Activated CD4-positive, alpha-beta T cell treated with anti-CD3 and anti-CD28 coated beads, Interleukin-2, Interleukin-6, amounts not matched to agents 100 ng/mL and 50 ng/mL, durations not matched to agents 16 hours and 8 hours (primary cell): Measurements from ENCODE around the gene CD69.
A peak's percentile ranks its signal among the peaks of the same experiment; 100 is the strongest.
"Not testable (repeated sequence)": the region's sequence is repeated elsewhere in the genome, so short reads cannot be mapped to it uniquely, and the experiment has no call there.

Experiments
- DNase-seq: peaks from one replicate; pipeline ENCODE4 v3.0.0-alpha.2; 2020

Gene CD69

DNA sequence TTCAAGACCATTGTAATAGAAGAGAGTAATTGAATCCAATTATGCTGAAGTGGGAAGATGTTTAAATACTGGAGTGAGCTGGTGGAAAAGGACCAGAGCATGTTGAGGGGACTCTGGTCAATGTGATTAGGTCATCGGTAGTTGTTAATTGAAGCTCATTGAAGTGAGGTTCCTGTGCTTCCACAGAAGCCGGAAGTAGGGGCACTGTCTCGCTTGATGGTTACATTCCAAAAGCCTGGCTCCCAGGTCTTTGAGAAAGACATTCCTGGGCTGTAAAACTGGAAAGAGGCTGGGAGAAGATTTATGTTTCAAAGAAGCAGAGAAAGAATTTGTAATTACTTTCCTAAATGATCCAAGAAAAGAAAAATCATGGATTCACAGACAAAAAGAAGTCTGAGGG lies 15.5 kb downstream of the CD69 start:
- DNase-seq: no peak

DNA sequence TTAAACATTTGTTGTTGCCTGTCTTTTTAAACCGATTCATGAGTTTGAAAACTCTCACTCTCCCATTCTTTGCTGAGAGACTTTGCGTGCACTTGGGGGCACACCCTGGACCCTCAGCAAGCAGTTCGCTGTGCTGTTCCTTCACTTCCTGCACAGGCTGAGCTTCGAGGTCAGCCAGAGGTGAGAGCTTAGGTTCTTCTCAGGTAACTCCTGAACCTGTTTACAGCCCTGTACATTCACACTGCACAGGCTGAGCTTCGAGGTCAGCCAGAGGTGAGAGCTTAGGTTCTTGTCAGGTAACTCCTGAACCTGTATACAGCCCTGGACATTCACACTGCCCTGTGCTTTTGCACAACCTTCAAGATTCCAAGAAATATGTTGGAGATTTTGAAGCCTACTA lies 18.0 kb downstream of the CD69 start:
- no peak for DNase-seq

DNA sequence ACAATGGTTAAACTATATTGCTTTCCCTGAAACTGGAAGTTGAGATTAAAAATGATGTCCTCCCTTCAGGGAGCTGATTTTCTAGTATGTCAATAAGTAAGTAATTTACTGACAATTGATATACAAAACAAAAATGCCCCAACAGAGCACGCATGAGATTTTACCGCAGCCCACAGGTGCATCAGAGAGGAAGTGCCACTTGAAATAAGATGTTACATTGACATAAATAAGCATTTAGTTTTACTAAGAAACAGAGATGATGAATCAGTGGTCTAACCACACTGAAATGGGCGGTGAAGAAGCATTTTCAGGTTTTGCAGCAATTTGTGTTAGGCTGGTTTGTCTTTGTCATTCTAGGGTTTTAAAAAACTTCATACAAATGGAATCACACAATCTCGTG lies 19.0 kb downstream of the CD69 start:
- DNase-seq: peak; percentile 89

DNA sequence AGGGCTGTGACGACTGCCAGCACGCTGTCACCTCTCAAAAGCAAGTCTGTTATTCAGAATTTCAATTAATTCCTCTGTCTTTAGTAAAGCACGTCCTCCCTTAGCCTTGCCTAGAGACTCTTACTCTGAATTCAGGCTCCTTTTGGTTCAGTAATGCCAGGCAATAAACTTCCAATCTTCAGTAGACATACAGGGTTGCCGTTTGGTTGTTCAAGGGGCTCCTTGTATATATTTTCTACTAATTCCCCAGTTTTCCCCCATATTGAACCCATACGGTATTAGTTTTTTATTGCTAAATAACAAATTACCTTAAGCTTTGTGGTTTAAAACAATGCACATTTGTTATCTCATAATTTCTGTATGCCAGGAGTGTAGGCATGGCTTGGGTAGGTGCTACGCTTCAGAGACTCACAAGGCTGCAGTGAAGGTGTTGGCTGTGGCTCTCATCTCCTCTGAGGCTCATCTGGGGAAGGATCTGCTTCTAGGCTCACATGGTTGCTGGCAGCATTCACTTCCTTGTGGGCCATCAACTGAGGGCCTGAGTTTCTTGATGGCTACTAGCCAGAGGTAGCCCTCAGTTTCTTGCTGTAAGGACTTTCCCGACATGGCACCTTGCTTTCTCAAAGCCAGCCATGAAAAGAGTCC lies 20.5 kb downstream of the CD69 start:
- no peak for DNase-seq

DNA sequence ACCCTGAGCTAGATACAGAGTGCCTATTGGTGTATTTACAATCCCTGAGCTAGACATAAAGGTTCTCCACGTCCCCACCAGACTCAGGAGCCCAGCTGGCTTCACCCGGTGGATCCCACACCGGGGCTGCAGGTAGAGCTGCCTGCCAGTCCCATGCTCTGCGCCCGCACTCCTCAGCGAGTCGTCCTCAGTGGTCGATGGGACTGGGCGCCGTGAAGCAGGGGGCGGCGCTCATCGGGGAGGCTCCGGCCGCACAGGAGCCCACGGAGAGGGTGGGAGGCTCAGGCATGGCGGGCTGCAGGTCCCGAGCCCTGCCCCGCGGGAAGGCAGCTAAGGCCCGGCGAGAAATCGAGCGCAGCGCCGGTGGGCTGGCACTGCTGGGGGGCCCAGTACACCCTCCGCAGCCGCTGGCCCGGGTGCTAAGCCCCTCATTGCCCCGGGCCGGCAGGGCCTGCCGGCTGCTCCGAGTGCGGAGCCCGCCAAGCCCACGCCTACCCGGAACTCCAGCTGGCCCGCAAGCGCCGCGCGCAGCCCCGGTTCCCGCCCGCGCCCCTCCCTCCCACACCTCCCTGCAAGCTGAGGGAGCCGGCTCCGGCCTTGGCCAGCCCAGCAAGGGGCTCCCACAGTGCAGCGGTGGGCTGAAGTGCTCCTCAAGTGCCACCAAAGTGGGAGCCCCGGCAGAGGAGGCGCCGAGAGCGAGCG lies 21.1 kb downstream of the CD69 start:
- DNase-seq: not testable (repeated sequence)

DNA sequence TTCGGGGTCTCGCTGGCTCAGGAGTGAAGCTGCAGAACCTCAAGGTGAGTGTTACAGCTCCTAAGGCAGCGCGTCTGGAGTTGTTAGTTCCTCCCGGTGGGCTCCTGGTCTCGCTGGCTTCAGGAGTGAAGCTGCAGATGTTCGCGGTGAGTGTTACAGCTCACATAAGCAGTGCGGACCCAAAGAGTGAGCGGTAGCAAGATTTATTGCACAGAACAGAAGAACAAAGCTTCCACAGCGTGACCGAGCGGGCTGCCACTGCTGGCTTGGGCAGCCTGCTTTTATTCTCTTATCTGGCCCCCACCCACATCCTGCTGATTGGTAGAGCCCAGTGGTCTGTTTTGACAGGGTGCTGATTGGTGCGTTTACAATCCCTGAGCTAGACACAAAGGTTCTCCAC lies 21.8 kb downstream of the CD69 start:
- not testable (repeated sequence) for DNase-seq

DNA sequence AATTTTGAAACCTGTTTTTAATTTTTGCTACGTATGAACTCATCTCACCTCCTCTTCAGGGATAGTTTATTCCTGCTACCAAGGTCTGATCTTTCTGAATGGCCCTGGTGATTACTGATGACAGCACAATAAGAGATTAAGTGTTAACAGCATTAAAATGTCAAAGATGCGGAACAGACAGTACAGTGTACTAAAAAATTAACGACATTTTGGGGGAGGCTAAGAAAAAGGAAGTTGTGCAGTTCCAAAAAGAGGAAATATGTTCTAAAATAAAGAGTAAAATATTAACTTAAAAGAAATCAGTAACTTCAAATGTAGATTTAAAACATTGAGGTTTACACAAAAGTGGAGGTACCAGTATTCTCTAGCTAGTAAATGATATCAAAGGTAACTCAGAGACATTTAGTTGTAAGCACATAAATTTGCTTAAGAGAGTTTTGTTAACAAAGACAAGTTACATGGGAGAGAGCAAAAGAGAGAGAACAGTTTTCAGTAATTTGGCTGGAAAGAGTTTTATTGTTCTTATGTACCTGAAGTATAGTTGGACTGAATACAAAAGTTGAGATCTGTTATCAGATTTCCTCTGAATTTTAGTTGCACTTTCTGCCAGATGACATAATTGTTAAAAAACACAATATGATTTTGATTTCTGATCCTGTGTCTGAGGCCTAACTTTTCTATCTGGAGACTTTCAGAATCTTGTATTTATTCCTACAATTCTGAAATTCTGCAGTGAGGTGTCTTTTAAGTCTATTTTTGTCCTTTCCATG lies 23.6 kb downstream of the CD69 start:
- DNase-seq: no peak

DNA sequence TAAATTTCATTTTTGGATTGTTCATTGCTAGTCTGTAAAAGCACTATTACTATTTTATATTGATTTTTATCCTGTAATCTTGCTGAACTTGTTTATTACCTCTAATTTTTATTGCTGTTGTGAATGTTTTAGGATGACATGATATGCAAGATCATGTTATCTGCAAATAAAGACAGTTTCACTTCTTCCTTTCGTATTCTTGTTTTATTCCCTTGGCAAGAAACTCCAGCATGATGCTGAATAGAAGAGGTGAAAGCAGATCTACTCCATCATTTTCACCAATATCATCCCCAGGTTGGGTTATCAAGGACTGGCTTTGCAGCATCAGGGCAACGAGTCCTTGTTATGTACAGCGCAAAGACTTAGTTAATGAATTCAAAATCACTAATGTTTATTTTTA lies 25.1 kb downstream of the CD69 start:
- no peak for DNase-seq

DNA sequence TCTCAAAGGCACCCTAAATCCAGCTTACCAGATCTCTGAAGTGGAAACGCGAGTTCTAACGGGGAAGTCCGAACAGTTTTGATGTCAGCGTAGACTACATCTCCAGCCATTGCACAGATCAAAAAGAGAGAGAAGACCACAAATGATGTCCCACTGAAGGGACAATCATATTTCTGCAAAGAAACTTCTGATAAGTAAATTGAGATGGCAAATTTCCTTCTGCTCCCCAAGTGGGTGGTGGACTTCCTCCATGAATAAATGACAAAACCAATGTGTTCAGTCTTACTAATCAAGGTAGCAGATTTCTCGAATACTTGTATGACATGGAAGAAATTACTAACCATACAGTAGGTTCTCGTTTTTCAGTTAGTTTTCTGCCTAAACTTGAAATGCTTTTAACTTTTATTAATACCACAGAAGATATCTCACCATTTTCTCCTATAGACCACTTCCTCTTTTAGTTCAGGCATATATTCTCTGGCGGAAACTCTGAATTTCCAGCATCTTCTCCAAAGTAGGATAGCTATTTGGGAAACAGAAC lies 27.7 kb downstream of the CD69 start, which contains the start of gene CLECL1:
Gene CLECL1 (minus strand): TSS at position 177 of the 541 bp plus-strand sequence.
- peak; percentile 66 for DNase-seq

DNA sequence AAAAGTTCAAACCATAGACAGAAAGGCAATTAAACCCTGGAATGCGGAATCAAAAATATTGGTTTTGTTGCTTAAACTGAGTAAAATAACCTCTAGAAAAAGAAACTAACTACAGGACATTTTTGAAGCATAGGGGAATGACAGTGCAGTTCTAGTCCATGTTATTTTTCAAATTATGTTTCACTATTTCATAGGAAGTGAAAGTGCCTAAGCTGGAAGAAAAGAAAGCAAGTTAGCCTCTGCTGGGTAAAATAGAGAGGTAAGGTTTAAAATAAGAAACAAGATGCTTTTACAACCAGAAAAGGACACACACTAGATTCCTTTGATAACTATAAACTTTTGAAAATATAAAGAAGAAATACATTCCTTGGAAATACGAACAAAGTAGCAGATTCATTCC lies 28.9 kb downstream of the CD69 start:
- no peak for DNase-seq

DNA sequence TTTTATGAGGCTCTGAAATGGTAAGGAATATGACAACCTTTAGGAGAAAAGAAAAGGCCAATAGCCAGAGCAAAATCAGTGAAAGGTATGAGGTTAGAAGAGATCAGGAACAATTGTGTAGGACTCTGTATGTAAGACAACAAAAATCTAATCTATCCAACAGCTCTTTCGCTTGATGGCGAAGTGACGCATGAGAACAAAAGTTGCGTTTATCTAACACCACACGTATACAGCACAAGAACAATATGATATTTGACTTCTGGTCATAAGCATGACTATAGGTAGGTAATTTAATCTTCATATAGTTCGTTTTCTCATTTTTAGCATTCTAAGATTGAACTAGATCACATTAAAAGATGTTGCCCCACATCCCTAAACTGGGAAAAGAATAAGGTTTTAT lies 29.3 kb downstream of the CD69 start:
- no peak for DNase-seq

DNA sequence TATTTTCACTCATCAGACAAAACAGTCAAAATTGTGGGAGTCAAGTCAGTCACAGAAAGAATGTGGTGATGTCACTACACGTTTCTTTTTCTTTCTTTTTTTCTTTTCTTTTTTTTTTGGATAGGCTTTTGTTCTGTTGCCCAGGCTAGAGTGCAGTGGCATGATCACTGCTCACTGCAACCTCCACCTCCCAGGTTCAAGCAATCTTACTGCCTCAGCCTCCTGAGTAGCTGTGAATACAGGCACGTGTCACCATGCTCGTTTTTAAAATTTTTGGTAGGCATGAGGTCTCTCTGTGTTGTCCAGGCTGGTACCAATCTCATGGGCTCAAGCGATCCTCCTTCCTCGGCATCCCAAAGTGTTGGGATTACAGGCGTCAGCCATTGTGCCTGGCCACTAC lies 30.1 kb downstream of the CD69 start:
- no peak for DNase-seq

DNA sequence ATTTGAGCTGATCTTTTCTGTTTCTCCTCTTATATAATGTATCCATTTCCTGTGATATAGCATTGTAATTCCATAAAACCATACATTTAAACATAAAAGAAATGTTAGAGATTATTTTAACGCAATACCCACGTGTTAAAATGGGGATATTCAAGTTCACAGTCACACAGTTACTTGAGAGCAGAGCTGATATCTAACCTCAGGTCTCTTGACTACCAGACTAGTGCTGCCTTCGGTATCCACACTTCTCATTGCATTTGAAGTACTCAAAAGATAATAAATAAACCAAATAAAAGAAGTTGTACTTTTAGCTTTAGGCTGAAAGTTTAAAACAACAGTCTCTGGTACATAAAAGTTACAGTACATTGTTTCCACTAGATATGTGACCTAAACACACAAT lies 30.7 kb downstream of the CD69 start:
- DNase-seq: no peak

DNA sequence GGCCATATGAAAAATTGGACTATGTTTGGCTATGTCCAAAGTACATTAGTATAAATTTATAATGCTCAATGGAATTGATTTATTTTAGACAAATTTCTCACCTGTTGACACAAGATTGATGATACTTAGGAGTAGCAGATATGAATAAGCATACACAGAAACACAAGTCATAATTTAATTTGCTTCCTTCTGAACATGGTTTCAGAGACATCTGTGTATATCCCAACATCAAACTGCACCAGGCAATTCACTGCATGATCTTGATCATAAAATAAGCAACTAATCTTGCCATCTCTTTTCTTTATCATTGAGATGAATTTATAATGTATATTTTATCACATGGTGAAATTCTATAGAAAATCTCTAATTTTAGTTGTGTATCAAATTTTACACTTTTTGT lies 31.6 kb downstream of the CD69 start:
- DNase-seq: no peak

DNA sequence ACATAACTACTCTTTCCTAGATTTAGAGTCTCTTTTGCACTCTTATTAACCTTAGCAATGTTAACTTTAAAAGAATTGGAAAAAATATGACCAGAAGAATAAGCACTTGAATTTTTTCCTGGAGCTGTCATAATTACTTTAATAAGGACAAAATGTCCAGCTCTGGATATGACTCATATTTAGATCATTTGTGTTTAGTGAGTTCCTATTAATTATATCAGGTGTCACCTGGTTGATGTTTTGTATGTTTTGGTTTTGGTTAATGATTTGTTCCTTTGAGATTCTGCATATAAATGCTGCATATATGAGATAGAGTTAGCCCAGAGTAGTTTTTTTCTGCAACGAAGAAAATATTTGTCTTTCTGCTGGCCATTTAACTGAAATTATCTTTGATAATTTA lies 32.9 kb downstream of the CD69 start:
- no peak for DNase-seq

DNA sequence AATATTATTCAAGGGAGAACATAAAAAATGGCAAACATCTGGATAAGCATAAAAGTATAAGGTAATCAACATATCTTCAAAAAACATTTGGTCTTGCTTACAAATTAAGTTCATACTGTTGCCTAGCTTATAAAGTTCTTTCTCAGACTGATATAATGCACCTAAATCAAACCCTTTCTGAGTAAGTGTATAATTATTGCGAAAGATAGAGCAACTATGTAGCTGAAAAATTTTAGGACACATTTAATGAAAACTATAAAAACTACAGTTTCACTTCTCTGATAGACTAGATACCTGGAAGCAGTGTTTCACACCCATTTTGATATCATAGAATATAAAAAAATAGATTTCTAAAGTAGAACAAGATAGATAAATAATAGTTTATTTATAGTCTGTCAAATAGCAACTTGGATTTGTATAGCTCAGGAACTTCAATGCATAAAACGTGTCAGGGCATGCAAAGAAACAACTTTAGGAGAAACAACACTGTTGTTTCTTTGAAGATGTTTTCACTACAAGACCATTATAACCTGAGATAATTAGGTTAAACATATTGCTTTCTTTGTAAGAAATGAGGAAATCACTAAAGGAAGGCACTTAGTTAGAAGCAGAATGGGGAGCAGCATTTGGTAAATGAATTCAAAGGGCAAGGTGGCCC lies 35.4 kb downstream of the CD69 start:
- no peak for DNase-seq

DNA sequence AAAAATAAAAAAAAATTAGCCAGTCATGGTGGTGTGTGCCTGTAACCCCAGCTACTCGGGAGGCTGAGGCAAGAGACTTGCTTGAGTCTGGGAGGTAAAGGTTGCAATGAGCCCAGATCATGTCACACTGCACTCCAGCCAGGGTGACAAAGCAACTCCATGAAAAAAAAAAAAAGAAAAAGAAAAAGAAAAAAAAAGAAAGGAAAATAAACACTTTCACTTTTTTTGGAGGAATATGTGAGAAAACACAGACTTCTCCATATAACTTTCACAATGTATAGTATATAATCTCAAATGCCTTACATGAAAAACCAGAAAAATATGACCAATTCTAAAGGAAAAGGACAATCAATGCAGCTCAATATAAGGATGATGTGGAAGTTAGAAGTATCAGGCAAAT lies 36.7 kb downstream of the CD69 start:
- DNase-seq: no peak

DNA sequence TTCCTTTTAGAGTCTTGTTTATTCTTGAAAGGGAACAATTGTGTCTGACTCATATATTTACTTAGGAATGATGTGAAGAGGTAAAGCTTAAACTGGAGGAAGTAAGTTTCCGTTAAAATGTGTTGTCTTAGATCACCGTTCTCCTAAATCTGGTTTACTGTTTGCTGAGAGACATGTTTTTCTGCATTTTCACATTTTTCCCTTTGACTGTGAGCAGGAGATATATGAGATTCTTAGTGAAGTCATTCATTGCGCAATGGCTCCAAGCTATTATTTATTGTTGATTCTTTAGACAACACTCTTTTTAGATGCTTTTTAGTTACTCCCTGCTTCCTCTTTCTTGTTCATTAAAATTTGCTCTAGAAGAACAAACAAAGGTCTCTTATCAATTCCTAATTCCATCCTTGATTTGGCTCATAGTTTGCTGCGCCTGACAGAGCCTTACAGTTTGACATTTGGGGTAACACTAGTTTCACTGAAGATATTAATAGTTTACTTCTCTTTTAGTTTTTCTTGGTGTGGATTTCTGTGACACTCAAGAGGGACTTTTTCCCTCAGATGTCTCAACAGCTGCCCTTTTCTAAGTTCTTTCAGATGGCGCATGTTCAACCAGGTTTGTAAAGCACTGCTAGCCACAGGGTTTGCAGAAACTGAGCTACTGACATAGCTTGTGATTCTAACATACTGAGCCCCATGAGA lies 39.2 kb downstream of the CD69 start:
- DNase-seq: no peak

DNA sequence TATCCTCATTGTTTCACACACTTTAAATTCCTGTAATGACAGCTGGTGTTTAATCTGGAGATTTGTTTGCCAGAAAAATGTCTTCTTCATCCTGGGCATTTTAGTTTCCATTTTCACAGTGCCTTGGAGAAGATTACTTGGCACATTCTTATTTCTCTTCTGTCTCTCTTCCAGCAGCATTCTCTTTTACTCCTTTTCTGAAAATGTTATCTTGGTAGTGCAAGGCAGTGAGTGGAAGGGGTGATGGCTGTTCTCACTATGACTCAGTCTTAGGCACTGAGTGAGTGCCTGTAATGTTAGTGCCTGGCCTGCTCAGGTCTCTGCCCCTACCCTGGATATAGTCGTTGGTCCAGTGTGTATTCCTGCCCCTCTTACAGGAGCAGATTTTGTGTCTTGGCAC lies 40.9 kb downstream of the CD69 start:
- DNase-seq: peak; percentile 58

DNA sequence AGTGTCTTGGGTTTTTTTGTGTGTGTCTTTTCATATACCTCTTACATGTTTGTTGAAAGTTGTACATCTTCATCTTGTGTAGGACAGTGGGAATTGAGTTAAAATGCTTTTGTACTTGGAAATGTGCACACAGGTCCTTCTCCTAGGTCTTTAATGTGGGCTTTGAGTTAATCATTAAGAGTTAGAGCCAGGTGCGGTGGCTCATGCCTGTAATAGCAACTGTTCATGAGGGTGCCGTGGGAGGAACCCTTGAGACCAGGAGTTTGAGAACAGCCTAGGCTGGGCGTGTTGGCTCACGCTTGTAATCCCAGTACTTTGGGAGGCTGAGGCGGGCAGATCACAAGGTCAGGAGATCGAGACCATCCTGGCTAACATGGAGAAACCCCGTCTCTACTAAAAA lies 41.7 kb downstream of the CD69 start:
- DNase-seq: no peak

DNA sequence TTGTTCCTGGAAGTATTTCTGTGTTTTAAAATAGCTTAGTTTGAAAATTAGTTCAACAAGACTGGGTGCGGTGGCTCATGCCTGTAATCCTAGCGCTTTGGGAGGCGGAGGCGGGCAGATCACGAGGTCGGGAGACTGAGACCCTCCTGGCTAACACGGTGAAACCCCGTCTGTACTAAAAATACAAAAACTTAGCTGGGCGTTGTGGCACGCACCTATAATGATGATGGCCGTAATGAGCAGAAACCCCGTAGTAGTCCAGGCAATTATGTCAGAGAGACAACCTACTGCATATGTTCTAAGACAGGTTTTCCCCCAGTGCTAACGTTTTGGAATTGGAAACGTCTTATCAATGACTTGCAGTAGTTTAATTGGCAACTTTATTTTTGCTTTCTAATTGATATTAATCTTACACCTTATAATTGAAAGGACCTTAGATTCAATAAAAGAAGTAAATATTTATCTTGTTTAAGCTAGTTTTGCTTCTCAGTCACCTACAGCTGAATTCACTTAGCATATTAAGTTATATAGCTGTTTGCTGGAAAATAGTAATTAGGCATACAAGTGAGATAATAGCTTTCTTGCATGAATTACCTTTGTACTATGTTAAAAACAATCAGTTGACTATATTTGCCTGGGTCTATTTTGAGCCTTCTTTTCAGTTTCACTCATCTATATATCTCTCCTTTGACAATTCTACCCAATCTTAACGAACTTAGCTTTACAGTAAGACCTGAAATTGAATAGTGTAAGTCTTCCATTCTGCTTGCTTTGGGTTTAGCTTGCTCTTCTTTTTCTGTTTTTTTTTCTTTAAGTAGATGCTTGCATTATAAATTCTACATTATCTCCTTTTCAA lies 43.4 kb downstream of the CD69 start:
- no peak for DNase-seq
